Adrenal gland (tissue), 5 donors: ENCODE results near the gene OR4C3.
"Not testable (repeated sequence)": the region's sequence is repeated elsewhere in the genome, so short reads cannot be mapped to it uniquely, and the experiment has no call there.

ENCODE experiments used
- POLR2A ChIP-seq, 2 donors: fragments of 450-650 bp; IDR thresholded peaks; one replicate each; pipeline ENCODE4 v1.6.1; 2017; ENCODE audit warnings: antibody characterized with exemption in 2 of 2, mild to moderate bottlenecking in 2 of 2, moderate library complexity in 1 of 2
- TF ChIP-seq, protein P1 (sequence below), 6 experiments: fragments of 450-650 bp in 4 of 6; fragments of 200-600 bp in 2 of 6; sonication (generic) in 1 of 6; IDR thresholded peaks; 1 replicate in 5 of 6; 2 replicates in 1 of 6; pipeline versions ENCODE4 v1.5.1 to v1.8.0; 2016 to 2021; ENCODE audit warnings: antibody characterized with exemption in 6 of 6, mild to moderate bottlenecking in 2 of 6, moderate library complexity in 1 of 6
- donor health status: DM: no; HTN: no; CAD: no.

DNA sequence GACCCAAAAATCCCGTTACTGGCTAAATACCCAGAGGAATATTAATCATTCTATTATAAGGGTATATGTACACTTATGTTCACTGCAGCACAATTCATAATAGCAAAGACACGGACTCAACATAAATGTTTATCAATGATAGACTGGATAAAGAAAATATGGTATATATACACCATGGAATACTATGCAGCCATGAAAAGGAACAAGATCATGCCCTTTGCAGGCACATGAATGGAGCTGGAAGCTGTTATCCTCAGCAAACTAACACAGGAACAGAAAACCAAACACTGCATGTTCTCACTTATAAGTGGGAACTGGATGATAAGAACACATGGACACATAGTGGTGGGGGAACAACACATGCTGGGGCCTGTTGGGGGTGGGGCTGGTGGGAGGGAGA lies 11.1 kb upstream of the OR4C3 start:
- TF ChIP-seq, protein P1, sequence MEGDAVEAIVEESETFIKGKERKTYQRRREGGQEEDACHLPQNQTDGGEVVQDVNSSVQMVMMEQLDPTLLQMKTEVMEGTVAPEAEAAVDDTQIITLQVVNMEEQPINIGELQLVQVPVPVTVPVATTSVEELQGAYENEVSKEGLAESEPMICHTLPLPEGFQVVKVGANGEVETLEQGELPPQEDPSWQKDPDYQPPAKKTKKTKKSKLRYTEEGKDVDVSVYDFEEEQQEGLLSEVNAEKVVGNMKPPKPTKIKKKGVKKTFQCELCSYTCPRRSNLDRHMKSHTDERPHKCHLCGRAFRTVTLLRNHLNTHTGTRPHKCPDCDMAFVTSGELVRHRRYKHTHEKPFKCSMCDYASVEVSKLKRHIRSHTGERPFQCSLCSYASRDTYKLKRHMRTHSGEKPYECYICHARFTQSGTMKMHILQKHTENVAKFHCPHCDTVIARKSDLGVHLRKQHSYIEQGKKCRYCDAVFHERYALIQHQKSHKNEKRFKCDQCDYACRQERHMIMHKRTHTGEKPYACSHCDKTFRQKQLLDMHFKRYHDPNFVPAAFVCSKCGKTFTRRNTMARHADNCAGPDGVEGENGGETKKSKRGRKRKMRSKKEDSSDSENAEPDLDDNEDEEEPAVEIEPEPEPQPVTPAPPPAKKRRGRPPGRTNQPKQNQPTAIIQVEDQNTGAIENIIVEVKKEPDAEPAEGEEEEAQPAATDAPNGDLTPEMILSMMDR (IDR thresholded peaks at IDR 0.05) = not testable (repeated sequence)
- not testable (repeated sequence) for TF ChIP-seq POLR2A (IDR thresholded peaks at IDR 0.05)
